Measurements from ENCODE around the gene PDE4D. TPM values are rescaled to one million over a fixed set of nuclear protein-coding genes. Genes with fewer than 3 reads are reported as not detected.

The PDE4D gene
- total and polyA plus RNA-seq, 10 of the 15 experiments (the other 5 are each of a cell fraction or from before 2014, with no cell fraction given): 0.87 to 4.1 (median 2.2) TPM

DNA sequence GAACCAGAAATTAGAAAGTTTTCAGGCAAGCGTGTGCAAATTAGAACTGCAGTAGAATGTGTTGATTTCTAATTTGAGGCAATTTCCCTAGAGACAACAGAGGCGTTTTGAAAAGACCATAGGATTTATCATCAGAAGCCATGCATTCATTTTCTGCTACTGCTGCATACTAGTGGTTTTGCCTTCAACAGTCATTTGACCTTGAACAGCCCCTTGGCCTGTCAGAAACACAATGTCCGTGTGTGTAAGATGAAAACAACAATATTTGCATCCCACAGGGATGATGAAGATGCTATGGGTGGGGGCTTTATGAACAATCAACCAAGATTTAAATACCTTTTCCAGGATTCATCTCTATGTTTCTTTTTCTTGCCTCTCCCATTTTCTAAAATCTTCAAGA, 73.7 kb downstream of the PDE4D start:
- POLR2A ChIA-PET: no interaction called here
- intact Hi-C loops (cut with micrococcal nuclease; ENCODE audit: unreplicated experiment): no loop called here
- in situ Hi-C loops (cut with MboI): loop anchor here (5.0 to 10.0 kb wide), 2 partner anchors 347 to 565 kb away; no protein-coding TSS in a partner anchor
- ATAC-seq (no peak), FAIRE-seq (no peak), DNase-seq (ENCODE audit: low read depth, low spot score) (no peak)
- RAD21 ChIA-PET (ENCODE audit: unreplicated experiment): no interaction called here
- H3K4me2 ChIP-seq (ENCODE audit: control insufficient read depth, insufficient read depth): no peak overlapping the region
- BruUV-seq (replicated peaks): no TSS peak
- H2AFZ ChIP-seq (ENCODE audit: control insufficient read depth, low read depth, low read length): no peak overlapping the region
- 2% methylated on average over 3 of the region's 3 CpGs for WGBS (ENCODE audit: insufficient coverage, insufficient replicate concordance, low lambda C conversion rate, missing lambda C conversion rate)
- no peak overlapping the region for H3K4me3 ChIP-seq
- H3K27ac ChIP-seq (ENCODE audit: control insufficient read depth, insufficient read depth): no peak overlapping the region
- CTCF ChIA-PET: interaction anchor here (1.1 to 2.7 kb wide), 2 partner anchors 10 to 17 kb away, joined by 3 to 14 read pairs; no protein-coding TSS in a partner anchor
- no peaks in the 10 kb centered on the region for H3K36me3 ChIP-seq (ENCODE audit: control insufficient read depth in 2 of 2, insufficient read depth in 2 of 2, low read length in 1 of 2)
- SMC1A ChIA-PET (ENCODE audit: uncharacterized antibody, unreplicated experiment): interaction anchor here (0.9 kb wide), 1 partner anchor 467 kb away, joined by 3 read pairs; no protein-coding TSS in a partner anchor
- H3K79me2 ChIP-seq (ENCODE audit: control insufficient read depth, insufficient read depth, low read length): no peaks in the 10 kb centered on the region
- H3K4me1 ChIP-seq (ENCODE audit: control insufficient read depth, insufficient read depth, low read length): no peaks in the 10 kb centered on the region
- H4K20me1 ChIP-seq (ENCODE audit: control insufficient read depth, insufficient read depth): no peaks in the 10 kb centered on the region
- no peaks in the 10 kb centered on the region for H3K27me3 ChIP-seq (replicated peaks in 1 of 2; ENCODE audit: control insufficient read depth in 2 of 2, insufficient read depth in 2 of 2, low read length in 1 of 2)
- TF ChIP-seq POLR2AphosphoS2 (IDR thresholded peaks at IDR 0.05; ENCODE audit: low read depth, low read length) (no peak), JUNB (IDR thresholded peaks at IDR 0.05) (no peak), CREM (IDR thresholded peaks at IDR 0.05; ENCODE audit: low read depth) (no peak), ZSCAN29 (IDR thresholded peaks at IDR 0.05) (no peak), ZZZ3 (IDR thresholded peaks at IDR 0.05; ENCODE audit: control insufficient read depth, insufficient read length, low read depth) (no peak), SRF (IDR thresholded peaks at IDR 0.05; ENCODE audit: low read depth in 2 of 2, low read length in 2 of 2) (no peak), SP1 (IDR thresholded peaks at IDR 0.05; ENCODE audit: low read depth, low read length) (no peak)
- TF ChIP-seq, protein P1, sequence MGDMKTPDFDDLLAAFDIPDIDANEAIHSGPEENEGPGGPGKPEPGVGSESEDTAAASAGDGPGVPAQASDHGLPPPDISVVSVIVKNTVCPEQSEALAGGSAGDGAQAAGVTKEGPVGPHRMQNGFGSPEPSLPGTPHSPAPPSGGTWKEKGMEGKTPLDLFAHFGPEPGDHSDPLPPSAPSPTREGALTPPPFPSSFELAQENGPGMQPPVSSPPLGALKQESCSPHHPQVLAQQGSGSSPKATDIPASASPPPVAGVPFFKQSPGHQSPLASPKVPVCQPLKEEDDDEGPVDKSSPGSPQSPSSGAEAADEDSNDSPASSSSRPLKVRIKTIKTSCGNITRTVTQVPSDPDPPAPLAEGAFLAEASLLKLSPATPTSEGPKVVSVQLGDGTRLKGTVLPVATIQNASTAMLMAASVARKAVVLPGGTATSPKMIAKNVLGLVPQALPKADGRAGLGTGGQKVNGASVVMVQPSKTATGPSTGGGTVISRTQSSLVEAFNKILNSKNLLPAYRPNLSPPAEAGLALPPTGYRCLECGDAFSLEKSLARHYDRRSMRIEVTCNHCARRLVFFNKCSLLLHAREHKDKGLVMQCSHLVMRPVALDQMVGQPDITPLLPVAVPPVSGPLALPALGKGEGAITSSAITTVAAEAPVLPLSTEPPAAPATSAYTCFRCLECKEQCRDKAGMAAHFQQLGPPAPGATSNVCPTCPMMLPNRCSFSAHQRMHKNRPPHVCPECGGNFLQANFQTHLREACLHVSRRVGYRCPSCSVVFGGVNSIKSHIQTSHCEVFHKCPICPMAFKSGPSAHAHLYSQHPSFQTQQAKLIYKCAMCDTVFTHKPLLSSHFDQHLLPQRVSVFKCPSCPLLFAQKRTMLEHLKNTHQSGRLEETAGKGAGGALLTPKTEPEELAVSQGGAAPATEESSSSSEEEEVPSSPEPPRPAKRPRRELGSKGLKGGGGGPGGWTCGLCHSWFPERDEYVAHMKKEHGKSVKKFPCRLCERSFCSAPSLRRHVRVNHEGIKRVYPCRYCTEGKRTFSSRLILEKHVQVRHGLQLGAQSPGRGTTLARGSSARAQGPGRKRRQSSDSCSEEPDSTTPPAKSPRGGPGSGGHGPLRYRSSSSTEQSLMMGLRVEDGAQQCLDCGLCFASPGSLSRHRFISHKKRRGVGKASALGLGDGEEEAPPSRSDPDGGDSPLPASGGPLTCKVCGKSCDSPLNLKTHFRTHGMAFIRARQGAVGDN (IDR thresholded peaks at IDR 0.05): no peak
- TF ChIP-seq, protein P2, sequence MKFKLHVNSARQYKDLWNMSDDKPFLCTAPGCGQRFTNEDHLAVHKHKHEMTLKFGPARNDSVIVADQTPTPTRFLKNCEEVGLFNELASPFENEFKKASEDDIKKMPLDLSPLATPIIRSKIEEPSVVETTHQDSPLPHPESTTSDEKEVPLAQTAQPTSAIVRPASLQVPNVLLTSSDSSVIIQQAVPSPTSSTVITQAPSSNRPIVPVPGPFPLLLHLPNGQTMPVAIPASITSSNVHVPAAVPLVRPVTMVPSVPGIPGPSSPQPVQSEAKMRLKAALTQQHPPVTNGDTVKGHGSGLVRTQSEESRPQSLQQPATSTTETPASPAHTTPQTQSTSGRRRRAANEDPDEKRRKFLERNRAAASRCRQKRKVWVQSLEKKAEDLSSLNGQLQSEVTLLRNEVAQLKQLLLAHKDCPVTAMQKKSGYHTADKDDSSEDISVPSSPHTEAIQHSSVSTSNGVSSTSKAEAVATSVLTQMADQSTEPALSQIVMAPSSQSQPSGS (IDR thresholded peaks at IDR 0.05; ENCODE audit: low read length): no peak
- no peak overlapping the region for H3K9ac ChIP-seq (ENCODE audit: control insufficient read depth, insufficient read depth, low read length)
- H3K9me3 ChIP-seq (replicated peaks; ENCODE audit: control insufficient read depth, insufficient read depth, low read length): no peaks in the 10 kb centered on the region

Data from GM12878 (cell line).